Fibroblast of pulmonary artery (primary cell): ENCODE measurements around the gene SLC25A47.
"Not testable (repeated sequence)": the region's sequence is repeated elsewhere in the genome, so short reads cannot be mapped to it uniquely, and the experiment has no call there.

Experiments
- DNase-seq: peaks from one replicate; pipeline ENCODE4 v3.0.0-alpha.2; 2010; ENCODE audit warnings: low read depth
- H3K4me3 ChIP-seq: replicated peaks from 2 replicates; pipeline ENCODE4 v1.5.1; 2011; ENCODE audit warnings: low read depth, mild to moderate bottlenecking, control low read depth, low read length, moderate library complexity
- CTCF ChIP-seq: IDR thresholded peaks from 2 replicates; pipeline ENCODE4 v1.5.1; 2011; ENCODE audit warnings: mild to moderate bottlenecking, control low read depth, low read length, inconsistent platforms; ENCODE audit errors: missing control alignments

SLC25A47 gene

GRCh38 chr14:100285913-100286400 is 37.2 kb upstream of the SLC25A47 start:
- H3K4me3 ChIP-seq: peak overlapping the region; percentile 63
- no peak for TF ChIP-seq CTCF
- no peak for DNase-seq

DNA sequence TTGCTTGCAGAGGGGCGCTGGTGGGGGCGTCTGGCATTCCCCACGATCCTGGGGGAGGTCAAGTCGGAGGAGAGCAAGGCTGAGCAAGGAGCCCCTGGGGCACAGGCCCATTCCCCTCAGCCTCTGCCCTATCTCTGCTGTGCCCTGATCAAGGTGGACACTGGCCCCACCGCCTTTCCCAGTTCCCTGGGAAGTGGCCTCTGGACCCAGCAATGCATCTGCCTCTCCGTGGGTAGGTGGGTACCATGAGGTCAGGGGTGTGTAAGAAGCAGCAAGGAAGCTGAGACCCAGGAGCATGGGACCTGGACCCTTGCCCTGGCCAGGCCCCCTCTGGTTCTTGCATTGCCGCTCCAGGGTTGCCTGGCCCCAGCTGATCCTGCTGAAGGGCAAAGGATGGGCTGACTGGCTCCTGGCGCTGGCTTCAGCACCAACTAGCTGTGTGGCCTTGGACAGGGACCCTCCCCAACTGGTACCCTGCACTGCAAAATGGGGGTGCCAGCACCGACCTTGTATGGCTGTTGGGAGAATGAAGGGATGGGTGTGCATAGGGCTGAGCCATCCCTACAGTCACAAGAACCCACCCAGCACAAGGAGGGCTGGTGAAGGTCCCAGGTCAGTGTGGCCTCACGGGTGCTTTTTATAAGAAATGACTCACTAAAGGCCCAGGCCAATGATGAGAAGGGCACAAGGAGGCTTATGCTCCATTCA is 36.5 kb upstream of the SLC25A47 start:
- no peak for TF ChIP-seq CTCF
- no peak for DNase-seq
- no peak overlapping the region for H3K4me3 ChIP-seq

DNA sequence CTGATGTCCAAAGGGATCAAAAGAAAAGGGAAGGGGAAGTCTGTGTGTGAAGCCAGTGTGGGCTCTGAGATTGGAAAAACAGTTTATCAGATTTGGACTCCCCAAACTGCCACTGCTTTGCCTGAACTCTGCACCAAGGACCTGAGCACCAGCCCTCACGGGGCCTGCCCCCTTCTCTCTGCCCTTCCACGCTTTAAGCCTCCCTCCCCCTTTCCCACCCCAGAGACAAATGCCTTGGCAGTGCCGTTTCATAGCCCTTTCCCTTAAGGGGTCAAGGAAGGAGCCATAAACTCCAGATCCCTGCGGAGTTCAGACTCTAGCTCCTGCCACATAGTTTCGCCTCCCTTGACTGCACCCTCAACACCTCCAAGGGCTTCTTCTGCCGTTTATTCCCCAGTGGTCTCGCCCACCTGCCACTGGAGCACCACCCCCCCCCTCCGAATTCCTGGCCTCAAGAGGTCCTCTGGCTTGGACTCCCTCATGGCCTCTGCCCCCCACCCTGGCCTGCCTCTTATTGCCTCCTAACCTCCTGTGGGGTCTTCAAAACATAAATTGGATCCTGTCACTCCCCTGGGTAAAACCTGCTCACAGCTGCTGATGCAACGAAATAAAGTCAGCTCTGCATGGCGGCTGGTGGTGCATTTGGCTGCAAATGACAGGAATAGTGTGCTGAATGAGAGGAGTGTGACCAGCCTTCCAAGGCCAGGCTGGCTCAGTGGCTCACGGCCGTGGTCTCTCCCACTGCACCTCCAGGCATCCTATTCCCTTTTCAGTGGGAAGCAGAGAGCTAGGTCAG is 35.7 kb upstream of the SLC25A47 start:
- no peak for TF ChIP-seq CTCF
- H3K4me3 ChIP-seq: no peak overlapping the region
- no peak for DNase-seq

DNA sequence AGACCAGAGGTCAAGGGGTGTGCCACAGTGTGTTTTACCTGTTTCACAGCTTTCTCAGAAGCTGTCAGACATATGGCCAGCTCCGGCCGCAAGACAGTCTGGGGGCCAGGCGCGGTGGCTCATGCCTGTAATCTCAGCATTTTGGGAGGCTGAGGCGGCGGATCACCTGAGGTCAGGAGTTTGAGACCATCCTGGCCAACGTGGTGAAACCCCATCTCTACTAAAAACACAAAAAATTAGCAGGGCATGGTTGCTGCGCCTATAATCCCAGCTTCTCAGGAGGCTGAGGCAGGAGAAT is 35.2 kb upstream of the SLC25A47 start:
- DNase-seq, H3K4me3 ChIP-seq: not testable (repeated sequence)

DNA sequence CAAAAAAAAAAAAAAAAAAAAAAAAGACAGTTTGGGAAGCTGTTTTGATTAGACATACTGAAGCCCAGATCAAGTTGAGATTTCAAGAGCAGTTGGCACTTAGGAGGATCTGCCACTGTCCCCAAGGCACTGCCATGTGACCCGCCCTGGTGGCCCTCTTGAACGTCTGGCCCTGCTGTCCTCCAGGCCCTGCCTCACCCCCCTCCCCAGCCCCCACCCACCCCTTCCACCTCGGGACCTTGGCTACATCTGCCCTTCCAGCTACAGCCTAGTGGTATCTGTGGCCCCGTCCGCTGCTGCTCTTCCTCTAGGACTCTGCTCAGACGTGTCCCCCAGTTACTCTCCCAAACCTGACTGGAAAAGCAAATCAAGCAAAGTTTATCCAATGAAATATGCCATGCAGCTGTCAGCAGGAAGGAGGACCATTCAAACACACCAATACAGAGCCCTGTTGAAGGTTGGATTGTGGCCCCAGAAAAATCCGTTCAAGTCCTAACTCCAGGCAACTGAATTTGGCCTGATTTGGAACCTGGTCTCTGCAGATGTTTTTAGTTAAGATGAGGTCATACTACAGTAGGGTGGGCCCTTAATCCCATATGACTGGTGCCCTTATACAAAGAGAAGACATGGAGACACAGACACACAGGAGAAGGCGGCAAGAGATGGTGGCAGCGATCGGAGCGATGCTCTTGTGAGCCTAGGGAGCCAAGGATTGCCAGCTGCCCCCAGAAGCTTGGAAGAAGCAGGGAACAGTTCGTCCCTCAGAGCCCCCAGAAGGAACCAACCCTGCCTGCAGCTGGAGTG is 34.6 kb upstream of the SLC25A47 start:
- no peak overlapping the region for H3K4me3 ChIP-seq
- TF ChIP-seq CTCF: no peak
- DNase-seq: no peak

- H3K4me3 ChIP-seq: no peak overlapping the region
- TF ChIP-seq CTCF: no peak
- no peak for DNase-seq
Observed at GRCh38 chr14:100289916-100290606, 33.1 kb upstream of the SLC25A47 start.
